ENCODE results near the gene TSPAN31.

Gene TSPAN31

GRCh38 chr12:57719777-57720605 lies 24.8 kb upstream of the TSPAN31 start:
- TF ChIP-seq SIN3A (IDR thresholded peaks at IDR 0.05; ENCODE audit: borderline replicate concordance, insufficient read depth, low read length) = no peak
- TF ChIP-seq REST (IDR thresholded peaks at IDR 0.05; ENCODE audit: insufficient read depth in 1 of 2, low read depth in 2 of 2, low read length in 2 of 2) = no peak
- TF ChIP-seq POLR2AphosphoS5 (IDR thresholded peaks at IDR 0.05; ENCODE audit: low read depth, low read length) = no peak
- no peak for TF ChIP-seq FOXP2 (optimal IDR thresholded peaks at IDR 0.05; ENCODE audit: borderline replicate concordance, extremely low read depth, extremely low read length, insufficient read depth)
- no peak for TF ChIP-seq TAF1 (IDR thresholded peaks at IDR 0.05; ENCODE audit: borderline replicate concordance, insufficient read depth, low read length)

- TF ChIP-seq REST (IDR thresholded peaks at IDR 0.05; ENCODE audit: insufficient read depth in 1 of 2, low read depth in 2 of 2, low read length in 2 of 2) (no peak), FOXP2 (optimal IDR thresholded peaks at IDR 0.05; ENCODE audit: borderline replicate concordance, extremely low read depth, extremely low read length, insufficient read depth) (no peak), TAF1 (IDR thresholded peaks at IDR 0.05; ENCODE audit: borderline replicate concordance, insufficient read depth, low read length) (no peak), SIN3A (IDR thresholded peaks at IDR 0.05; ENCODE audit: borderline replicate concordance, insufficient read depth, low read length) (no peak), POLR2AphosphoS5 (IDR thresholded peaks at IDR 0.05; ENCODE audit: low read depth, low read length) (no peak)
Measured at GRCh38 chr12:57720606-57721595, 23.9 kb upstream of the TSPAN31 start.

- TF ChIP-seq REST (IDR thresholded peaks at IDR 0.05; ENCODE audit: insufficient read depth in 1 of 2, low read depth in 2 of 2, low read length in 2 of 2) (no peak), POLR2AphosphoS5 (IDR thresholded peaks at IDR 0.05; ENCODE audit: low read depth, low read length) (no peak), TAF1 (IDR thresholded peaks at IDR 0.05; ENCODE audit: borderline replicate concordance, insufficient read depth, low read length) (no peak), SIN3A (IDR thresholded peaks at IDR 0.05; ENCODE audit: borderline replicate concordance, insufficient read depth, low read length) (no peak), FOXP2 (optimal IDR thresholded peaks at IDR 0.05; ENCODE audit: borderline replicate concordance, extremely low read depth, extremely low read length, insufficient read depth) (no peak)
Measured at GRCh38 chr12:57722716-57723629, 21.9 kb upstream of the TSPAN31 start.

- TF ChIP-seq REST (IDR thresholded peaks at IDR 0.05; ENCODE audit: insufficient read depth in 1 of 2, low read depth in 2 of 2, low read length in 2 of 2) (no peak), POLR2AphosphoS5 (IDR thresholded peaks at IDR 0.05; ENCODE audit: low read depth, low read length) (no peak), TAF1 (IDR thresholded peaks at IDR 0.05; ENCODE audit: borderline replicate concordance, insufficient read depth, low read length) (no peak)
Measured at GRCh38 chr12:57723630-57723962, 21.2 kb upstream of the TSPAN31 start.
